Endothelial cell of umbilical vein (primary cell): ENCODE results near the gene TRPV6. TPM values are rescaled to one million over a fixed set of nuclear protein-coding genes. Genes with fewer than 3 reads are reported as not detected.

Source experiments
- BruUV-seq: library from RNA; stranded (reverse); fragments of 400-500 nt; replicated peaks from 2 replicates; lab custom pipeline; 2021; lab: Mats Ljungman, UMichigan
- CTCF ChIA-PET: fragments of 300-600, 350-600 bp; sonication (Branson Sonifier 250); formaldehyde crosslinking; loops from one replicate; lab custom pipeline; 2021; ENCODE audit warnings: antibody characterized with exemption, inconsistent platforms; lab: Charles Lee
- POLR2A ChIA-PET: fragments of 300-600, 350-600 bp; sonication (Branson Sonifier 250); formaldehyde crosslinking; loops from one replicate; lab custom pipeline; 2021; ENCODE audit warnings: antibody characterized with exemption, inconsistent platforms; lab: Charles Lee
- DNase-seq: peaks from one replicate; pipeline ENCODE4 v3.0.0-alpha.2; 2011; ENCODE audit warnings: low read depth, low spot score
- FAIRE-seq: peaks from 2 replicates; lab custom pipeline; 2011; peaks lifted over from hg19 to GRCh38; lab: Jason Lieb, UNC
- H2AFZ ChIP-seq: 2 replicates; pipeline ENCODE4 v1.6.0; 2012; ENCODE audit warnings: low read depth, low read length, control low read depth, inconsistent platforms
- H3K27ac ChIP-seq: 2 replicates; pipeline ENCODE4 v1.5.1; 2011; ENCODE audit warnings: low read depth, mild to moderate bottlenecking, control low read depth, low read length, moderate library complexity; ENCODE audit not compliant: insufficient read depth
- H3K27me3 ChIP-seq, 2 experiments: 2 replicates each; pipeline versions ENCODE4 v1.6.0 to v1.6.1; 2011; ENCODE audit warnings: low read length in 2 of 2, mixed read lengths in 1 of 2; ENCODE audit not compliant: control insufficient read depth in 2 of 2, insufficient read depth in 2 of 2
- H3K36me3 ChIP-seq, 2 experiments: 2 replicates in 1 of 2; 3 replicates in 1 of 2; pipeline ENCODE4 v1.5.1; 2011; ENCODE audit warnings: low read length in 2 of 2, mild to moderate bottlenecking in 1 of 2, moderate library complexity in 1 of 2; ENCODE audit not compliant: control insufficient read depth in 2 of 2, insufficient read depth in 2 of 2; ENCODE audit errors: extremely low read depth in 1 of 2
- H3K4me1 ChIP-seq: 3 replicates; pipeline ENCODE4 v1.5.1; 2011; ENCODE audit warnings: mild to moderate bottlenecking, low read length; ENCODE audit not compliant: control insufficient read depth, insufficient read depth; ENCODE audit errors: extremely low read depth
- H3K4me2 ChIP-seq: 2 replicates; pipeline ENCODE4 v1.6.1; 2011; ENCODE audit warnings: low read length, control low read depth, mixed read lengths; ENCODE audit not compliant: insufficient read depth
- H3K4me3 ChIP-seq, 3 experiments: fragments of 200-600 bp in 1 of 3; sonication (generic), shearing (Covaris generic) in 1 of 3; replicated peaks in 1 of 3; 2 replicates each; pipeline ENCODE4 v1.5.1; 2011 to 2016; ENCODE audit warnings: control low read depth in 3 of 3, low read length in 3 of 3, mild to moderate bottlenecking in 2 of 3, inconsistent platforms in 1 of 3, low read depth in 1 of 3, moderate library complexity in 1 of 3; ENCODE audit not compliant: insufficient read depth in 1 of 3
- H3K79me2 ChIP-seq: 2 replicates; pipeline ENCODE4 v1.6.0; 2012; ENCODE audit warnings: low read length, inconsistent platforms; ENCODE audit not compliant: control insufficient read depth, insufficient read depth
- H3K9ac ChIP-seq: replicated peaks from 2 replicates; pipeline ENCODE3; 2011; ENCODE audit warnings: low read length, control low read depth; ENCODE audit not compliant: insufficient read depth; ENCODE audit errors: extremely low read depth
- H3K9me1 ChIP-seq: replicated peaks from 3 replicates; pipeline ENCODE4 v1.6.0; 2011; ENCODE audit warnings: mild to moderate bottlenecking, low read length; ENCODE audit not compliant: control insufficient read depth, insufficient read depth; ENCODE audit errors: extremely low read depth
- H3K9me3 ChIP-seq: replicated peaks from 2 replicates; pipeline ENCODE4 v1.5.1; 2012; ENCODE audit warnings: low read length, inconsistent platforms; ENCODE audit not compliant: control insufficient read depth, insufficient read depth
- H4K20me1 ChIP-seq: replicated peaks from 2 replicates; pipeline ENCODE3; 2011; ENCODE audit warnings: mild to moderate bottlenecking, low read length; ENCODE audit not compliant: control insufficient read depth, insufficient read depth; ENCODE audit errors: extremely low read depth
- CTCF ChIP-seq, 2 donors: IDR thresholded peaks; 1 replicate in 1 of 2; 2 replicates in 1 of 2; pipeline ENCODE4 v1.5.1; 2011; ENCODE audit warnings: low read length in 2 of 2, mild to moderate bottlenecking in 2 of 2, moderate library complexity in 2 of 2, control low read depth in 1 of 2, inconsistent platforms in 1 of 2, low read depth in 1 of 2; ENCODE audit not compliant: insufficient read depth in 1 of 2; ENCODE audit errors: extremely low read depth in 1 of 2
- EZH2 ChIP-seq: IDR thresholded peaks from 2 replicates; pipeline ENCODE4 v1.6.1; 2012; ENCODE audit warnings: borderline replicate concordance, low read depth, mild to moderate bottlenecking, moderate library complexity, low read length, inconsistent platforms; ENCODE audit not compliant: severe bottlenecking
- FOS ChIP-seq: IDR thresholded peaks from 2 replicates; pipeline ENCODE4 v1.6.1; 2011; ENCODE audit warnings: mild to moderate bottlenecking, low read length, moderate library complexity, borderline replicate concordance; ENCODE audit not compliant: insufficient read depth
- GATA2 ChIP-seq: IDR thresholded peaks from 2 replicates; pipeline ENCODE4 v1.7.0; 2011; ENCODE audit warnings: low read depth, mild to moderate bottlenecking, moderate library complexity, mixed read lengths, low read length; ENCODE audit not compliant: insufficient read length, insufficient read depth
- JUN ChIP-seq: IDR thresholded peaks from 2 replicates; pipeline ENCODE4 v1.6.1; 2011; ENCODE audit warnings: borderline replicate concordance, low read depth; ENCODE audit not compliant: insufficient read length, insufficient read depth
- MAX ChIP-seq: IDR thresholded peaks from 2 replicates; pipeline ENCODE4 v1.6.1; 2011; ENCODE audit not compliant: insufficient read depth, insufficient read length
- MYC ChIP-seq: IDR thresholded peaks from one replicate; pipeline ENCODE4 v1.6.1; 2011; ENCODE audit warnings: mild to moderate bottlenecking, low read depth, low read length
- POLR2A ChIP-seq: IDR thresholded peaks from 2 replicates; pipeline ENCODE4 v1.6.1; 2012; ENCODE audit warnings: low read depth, mild to moderate bottlenecking, control low read depth, low read length
- POLR2AphosphoS5 ChIP-seq: IDR thresholded peaks from 2 replicates; pipeline ENCODE4 v1.6.1; 2012; ENCODE audit warnings: low read depth, mild to moderate bottlenecking, control low read depth, low read length, moderate library complexity; ENCODE audit not compliant: insufficient read depth
- dilution Hi-C: fragments of 300-500 bp; cut with MboI; formaldehyde crosslinking; loops from one replicate; pipeline ENCODE4 v1.15.0; 2019; ENCODE audit warnings: low sequenced_read_pairs; ENCODE audit not compliant: extremely low pct_ligation_motif_present
- intact Hi-C: fragments of 100-400 bp; cut with micrococcal nuclease; formaldehyde crosslinking; loops from one replicate; pipeline ENCODE4 v1.10.0; 2022
- polyA plus RNA-seq, 4 experiments: library from polyadenylated mRNA; depleted of rRNA in 3 of 4; stranded (reverse) in 3 of 4; unstranded in 1 of 4; fragments of >200 nt; gene quantifications; 2 replicates each; pipeline versions ENCODE4 v1.2.1 to v1.2.3, GENCODE V29; 2011 to 2012; ENCODE audit warnings: missing spikeins in 1 of 4
- total RNA-seq: library from RNA; stranded (reverse); gene quantifications from 2 replicates; pipeline ENCODE4 v1.2.3, GENCODE V29; 2021

TRPV6 gene
- total and polyA plus RNA-seq, 2 donors (not counting 3 experiments of a cell fraction or from before 2014, with no cell fraction given) = not detected

DNA sequence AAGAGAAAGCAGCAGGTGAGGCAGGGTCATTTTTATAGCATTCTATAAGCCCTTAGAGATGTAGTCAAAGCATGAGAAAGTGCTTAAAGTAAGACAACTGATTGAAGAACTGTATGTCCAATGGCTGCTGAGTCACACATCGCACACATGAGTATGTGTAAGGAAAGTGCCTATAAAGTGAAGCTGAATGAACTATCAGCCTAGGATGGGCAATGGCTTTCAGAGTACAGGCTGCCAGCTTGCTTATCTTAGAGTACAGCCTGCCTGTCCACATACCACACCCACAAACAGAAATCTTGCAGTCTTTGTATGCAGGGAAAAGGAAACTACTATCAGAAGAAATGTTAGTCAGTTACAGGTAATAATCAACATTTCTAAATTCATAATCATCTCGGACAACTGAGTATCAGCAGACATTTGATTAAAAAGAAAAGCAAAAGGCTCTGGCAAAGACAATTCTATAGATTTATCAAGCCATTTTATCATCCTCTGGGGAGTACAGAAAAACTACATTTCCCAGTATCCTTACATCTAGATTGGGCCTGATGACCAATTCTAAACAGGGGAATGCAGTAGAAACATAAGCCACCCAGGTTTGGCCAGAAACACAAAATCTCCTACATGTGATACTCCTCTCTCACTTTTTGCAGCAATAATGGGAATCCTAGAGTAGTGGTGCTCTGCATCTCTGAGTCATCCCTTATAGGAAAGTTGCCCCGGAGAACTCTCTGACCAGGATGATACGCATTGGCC lies 46.9 kb downstream of the TRPV6 start:
- POLR2A ChIA-PET = no interaction called here
- intact Hi-C loops (no loop called here), dilution Hi-C loops (no loop called here)
- H3K36me3 ChIP-seq = no peaks in the 10 kb centered on the region
- no peaks in the 10 kb centered on the region for H4K20me1 ChIP-seq
- DNase-seq = no peak
- no peak overlapping the region for H3K9ac ChIP-seq
- no peak for FAIRE-seq
- H3K4me1 ChIP-seq = peaks cover 9% of the 10 kb centered on the region
- TF ChIP-seq CTCF (IDR thresholded peaks at IDR 0.05; ENCODE audit: extremely low read depth in 1 of 2, insufficient read depth in 1 of 2, low read depth in 1 of 2, low read length in 2 of 2) = no peak
- TF ChIP-seq JUN = no peak
- TF ChIP-seq MAX = no peak
- no peak for TF ChIP-seq MYC
- no peak for TF ChIP-seq EZH2
- TF ChIP-seq FOS = no peak
- TF ChIP-seq GATA2 = no peak
- no peak for TF ChIP-seq POLR2AphosphoS5
- no peak for TF ChIP-seq POLR2A
- H3K27me3 ChIP-seq = no peaks in the 10 kb centered on the region
- CTCF ChIA-PET = interaction anchor here (1.2 kb wide), 1 partner anchor 21 kb away, joined by 3 read pairs; no protein-coding TSS in a partner anchor
- no peak overlapping the region for H3K4me3 ChIP-seq
- no peaks in the 10 kb centered on the region for H3K9me3 ChIP-seq
- H3K9me1 ChIP-seq = no peaks in the 10 kb centered on the region
- H2AFZ ChIP-seq = no peak overlapping the region
- no peak overlapping the region for H3K27ac ChIP-seq
- no TSS peak for BruUV-seq
- H3K4me2 ChIP-seq = no peak overlapping the region
- no peaks in the 10 kb centered on the region for H3K79me2 ChIP-seq
